VCaP (cell line): ENCODE data around the gene C9.

ENCODE experiments used
- H3K27ac ChIP-seq: fragments of 450-650 bp; 2 replicates; pipeline ENCODE4 v1.5.1; 2017
- CTCF ChIP-seq: fragments of 450-650 bp; conservative IDR thresholded peaks from 2 replicates; pipeline ENCODE4 v1.5.1; 2017; ENCODE audit warnings: mild to moderate bottlenecking, moderate library complexity

Gene C9

DNA sequence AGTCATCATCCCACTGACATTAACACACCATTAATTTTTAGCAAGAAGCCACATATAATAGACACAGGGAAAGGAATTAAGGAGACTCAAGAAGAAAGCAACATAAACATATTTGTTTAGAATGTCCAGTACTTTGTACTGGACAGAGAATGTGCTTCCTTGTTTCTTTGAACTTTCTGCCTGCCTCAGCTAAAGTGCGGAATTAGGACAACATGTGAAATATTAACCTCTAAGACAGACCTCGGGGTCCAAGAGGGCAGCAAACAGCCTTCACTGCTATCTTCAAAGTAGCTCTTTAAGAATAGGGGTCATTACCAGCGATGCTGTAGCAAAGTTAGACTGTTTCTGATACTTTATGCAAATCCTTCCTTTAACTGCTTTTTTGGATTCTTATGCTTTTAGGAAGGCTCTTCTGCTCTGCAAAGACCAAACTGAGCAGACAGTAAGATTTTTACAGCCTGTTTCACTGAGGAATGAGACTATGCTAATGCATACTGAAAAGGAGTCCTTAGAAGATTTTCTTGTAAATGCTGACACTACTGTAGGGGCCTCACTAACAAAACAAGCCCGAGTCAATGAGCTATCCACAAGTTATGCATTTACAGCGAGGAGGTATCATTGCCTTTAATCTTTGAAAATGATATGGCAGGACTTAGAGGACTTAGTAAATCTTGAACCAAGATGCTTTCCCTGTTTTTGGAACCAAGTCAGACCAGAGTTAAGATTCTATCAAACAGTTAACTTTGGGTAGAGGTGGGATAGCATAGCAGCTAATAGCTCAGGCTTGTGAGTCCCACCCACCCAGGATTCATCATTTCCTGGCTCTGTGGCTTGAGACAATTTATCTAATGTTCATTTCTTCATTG is 36.7 kb upstream of the C9 start:
- no peak for TF ChIP-seq CTCF
- no peak overlapping the region for H3K27ac ChIP-seq

GRCh38 chr5:39399135-39400036 is 35.1 kb upstream of the C9 start:
- no peak overlapping the region for H3K27ac ChIP-seq
- no peak for TF ChIP-seq CTCF

- H3K27ac ChIP-seq, result no peak overlapping the region
- TF ChIP-seq CTCF, result no peak
Observed at GRCh38 chr5:39396843-39397242, 32.5 kb upstream of the C9 start.

- no peak for TF ChIP-seq CTCF
Observed at GRCh38 chr5:39395521-39395920, 31.2 kb upstream of the C9 start.

DNA sequence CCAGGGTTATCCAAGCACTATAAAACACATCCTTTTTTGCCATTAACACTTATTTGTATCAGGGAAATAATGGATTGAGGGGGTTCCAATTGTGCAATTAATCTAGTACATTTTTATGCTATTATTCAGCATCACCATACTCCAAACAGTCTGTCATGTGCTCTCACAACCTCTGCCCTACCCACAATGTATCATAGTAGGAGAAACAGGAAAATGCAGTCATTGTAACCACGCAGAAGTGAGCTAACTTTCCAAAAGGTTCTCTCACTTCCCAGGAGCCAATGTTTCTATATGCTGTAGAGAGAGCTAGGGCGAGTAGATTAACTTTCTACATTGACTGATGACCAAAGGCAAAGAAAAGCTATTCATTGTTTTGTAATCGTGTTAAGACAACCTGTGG is 30.7 kb upstream of the C9 start:
- H3K27ac ChIP-seq, result peak overlapping the region; percentile 47
- TF ChIP-seq CTCF, result no peak

More at GRCh38 chr5:39395521-39395920, 31.2 kb upstream of the C9 start:
- H3K27ac ChIP-seq, result peak overlapping the region; percentile 47; the same call in 1 of the 2 replicates

GRCh38 chr5:39390945-39391344 is 26.6 kb upstream of the C9 start:
- H3K27ac ChIP-seq, result no peak overlapping the region
- no peak for TF ChIP-seq CTCF

- TF ChIP-seq CTCF, result no peak
- no peak overlapping the region for H3K27ac ChIP-seq
Observed at GRCh38 chr5:39387293-39387692, 23.0 kb upstream of the C9 start.
